GM12891 (cell line): ENCODE data around the gene C17orf50.

Experiments
- DNase-seq: peaks from one replicate; pipeline ENCODE4 v3.0.0; 2011; ENCODE audit warnings: low spot score; ENCODE audit not compliant: insufficient read length
- FAIRE-seq: peaks from 2 replicates; lab custom pipeline; 2011; peaks lifted over from hg19 to GRCh38; lab: Jason Lieb, UNC
- PAX5 ChIP-seq: IDR thresholded peaks from 2 replicates; pipeline ENCODE4 v1.6.1; 2011; ENCODE audit warnings: low read length, moderate library complexity, mild to moderate bottlenecking; ENCODE audit not compliant: insufficient read depth, severe bottlenecking
- POLR2A ChIP-seq: IDR thresholded peaks from 2 replicates; pipeline ENCODE4 v1.6.1; 2011; ENCODE audit warnings: low read depth, low read length, control low read depth
- POLR2AphosphoS5 ChIP-seq: IDR thresholded peaks from 2 replicates; pipeline ENCODE4 v1.6.1; 2011; ENCODE audit warnings: low read depth, low read length, control low read depth
- POU2F2 ChIP-seq: IDR thresholded peaks from 2 replicates; pipeline ENCODE4 v1.6.1; 2011; ENCODE audit warnings: low read depth, mild to moderate bottlenecking, control low read depth, low read length, moderate library complexity
- SPI1 ChIP-seq: IDR thresholded peaks from 2 replicates; pipeline ENCODE4 v1.6.1; 2011; ENCODE audit warnings: low read depth, low read length, control low read depth
- TAF1 ChIP-seq: IDR thresholded peaks from 2 replicates; pipeline ENCODE4 v1.6.1; 2011; ENCODE audit warnings: low read depth, low read length, control low read depth

C17orf50 gene

GRCh38 chr17:35765086-35765710, 4.5 kb downstream of the C17orf50 start:
- TF ChIP-seq POLR2AphosphoS5 (no peak), POU2F2 (no peak)
- no peak for DNase-seq
- no peak for FAIRE-seq

- TF ChIP-seq SPI1 (no peak), POU2F2 (no peak), PAX5 (no peak), POLR2A (no peak), TAF1 (no peak), POLR2AphosphoS5 (no peak)
- no peak for DNase-seq
These were observed 5.2 kb downstream of the C17orf50 start for GRCh38 chr17:35765756-35766488.

GRCh38 chr17:35766489-35766877, 5.8 kb downstream of the C17orf50 start:
- FAIRE-seq: no peak
- TF ChIP-seq POLR2A: no peak
- TF ChIP-seq POLR2AphosphoS5: no peak
- no peak for TF ChIP-seq PAX5
- no peak for TF ChIP-seq SPI1
- no peak for TF ChIP-seq TAF1
- no peak for TF ChIP-seq POU2F2
- no peak for DNase-seq

More at GRCh38 chr17:35765756-35766488, 5.2 kb downstream of the C17orf50 start:
- no peak for FAIRE-seq

GRCh38 chr17:35766903-35767510, 6.3 kb downstream of the C17orf50 start:
- DNase-seq: no peak
- FAIRE-seq: no peak
- TF ChIP-seq POLR2AphosphoS5 (no peak), POLR2A (no peak)

GRCh38 chr17:35768797-35769196, 8.1 kb downstream of the C17orf50 start:
- no peak for TF ChIP-seq SPI1
- TF ChIP-seq POU2F2: no peak
- TF ChIP-seq POLR2A: no peak
- no peak for TF ChIP-seq POLR2AphosphoS5
- TF ChIP-seq PAX5: no peak
- no peak for TF ChIP-seq TAF1
- DNase-seq: no peak
- FAIRE-seq: no peak

- no peak for FAIRE-seq
- no peak for DNase-seq
- no peak for TF ChIP-seq POLR2AphosphoS5
- no peak for TF ChIP-seq TAF1
- no peak for TF ChIP-seq POU2F2
- no peak for TF ChIP-seq POLR2A
- no peak for TF ChIP-seq PAX5
These were observed 9.3 kb downstream of the C17orf50 start for GRCh38 chr17:35769895-35770486.

- TF ChIP-seq POLR2AphosphoS5: no peak
- DNase-seq: no peak
- no peak for FAIRE-seq
These were observed 12.4 kb downstream of the C17orf50 start for GRCh38 chr17:35773129-35773528.

- FAIRE-seq (no peak), DNase-seq (no peak)
- no peak for TF ChIP-seq PAX5
- TF ChIP-seq POLR2AphosphoS5: no peak
- TF ChIP-seq SPI1: no peak
- TF ChIP-seq TAF1: no peak
- no peak for TF ChIP-seq POU2F2
- no peak for TF ChIP-seq POLR2A
These were observed 13.2 kb downstream of the C17orf50 start for GRCh38 chr17:35773679-35774425.

GRCh38 chr17:35774499-35774898, 13.8 kb downstream of the C17orf50 start:
- no peak for TF ChIP-seq POU2F2
- no peak for TF ChIP-seq SPI1
- TF ChIP-seq POLR2AphosphoS5: no peak
- no peak for TF ChIP-seq POLR2A
- no peak for TF ChIP-seq TAF1
- TF ChIP-seq PAX5: no peak
- DNase-seq (no peak), FAIRE-seq (no peak)
